RWPE1 (cell line): ENCODE data around the gene DOCK3.
"Not testable (repeated sequence)": the region's sequence is repeated elsewhere in the genome, so short reads cannot be mapped to it uniquely, and the experiment has no call there.

Experiments
- CTCF ChIA-PET: fragments of 350-600 bp; sonication (Branson Sonifier 250); formaldehyde crosslinking; extraction: SDS; loops from one replicate; lab custom pipeline; 2021; lab: Yijun Ruan, JAX
- POLR2A ChIA-PET: fragments of 400-600 bp; formaldehyde crosslinking; extraction: SDS; loops from one replicate; lab custom pipeline; 2020; ENCODE audit warnings: antibody characterized with exemption; ENCODE audit not compliant: low non-redundant PET; lab: Yijun Ruan, JAX
- DNase-seq: peaks from one replicate; pipeline ENCODE4 v3.0.0; 2012; ENCODE audit warnings: low spot score
- H3K27ac ChIP-seq: fragments of 450-650 bp; 2 replicates; pipeline ENCODE4 v1.5.1; 2017
- TF ChIP-seq, protein P1 (sequence below): fragments of 450-650 bp; conservative IDR thresholded peaks from 2 replicates; pipeline ENCODE4 v1.5.1; 2017; ENCODE audit warnings: low read depth, mild to moderate bottlenecking

The DOCK3 gene

DNA sequence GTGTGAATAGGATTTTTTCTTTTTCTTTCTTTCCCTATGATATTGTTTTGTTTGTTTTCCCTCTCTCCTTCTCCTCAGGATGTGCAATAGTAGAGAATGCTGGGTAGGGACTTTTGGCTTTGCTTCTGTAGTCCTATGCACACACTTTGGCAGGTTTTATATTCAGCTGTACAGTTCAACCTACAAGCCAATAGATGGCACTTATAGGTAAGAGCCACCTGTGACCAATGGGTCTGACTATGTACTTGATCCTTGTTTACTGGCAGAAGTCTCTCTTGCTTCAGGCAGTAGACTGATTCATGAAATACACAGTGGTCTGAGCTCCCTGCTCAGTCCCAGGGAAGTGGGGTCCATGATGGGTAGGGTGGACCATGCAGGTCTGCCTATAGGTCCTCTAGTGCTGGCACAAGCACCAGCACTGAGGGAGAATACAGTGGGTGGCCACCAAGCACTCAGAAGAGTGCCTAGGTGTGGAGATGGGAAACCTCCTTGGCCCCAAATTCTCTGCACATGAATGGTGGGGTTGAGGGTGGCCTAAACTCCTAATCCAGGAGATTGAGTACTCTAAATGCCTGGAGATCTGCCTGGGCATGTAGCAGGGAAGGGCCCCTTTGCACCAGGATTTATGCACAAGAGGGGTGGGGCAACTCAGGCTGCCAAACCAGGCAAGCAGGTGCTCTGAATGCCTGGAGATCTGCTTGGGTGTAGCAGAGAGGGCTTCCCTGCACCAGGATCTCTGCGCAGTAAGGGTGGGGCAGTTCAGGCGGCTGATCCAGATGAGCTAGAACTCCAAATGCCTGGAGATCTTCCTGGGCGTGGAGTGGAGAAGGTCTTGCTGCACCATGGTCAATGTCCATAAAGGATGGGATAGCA is 176.1 kb downstream of the DOCK3 start:
- no peak overlapping the region for H3K27ac ChIP-seq
- ChIA-PET CTCF (no interaction called here), POLR2A (no interaction called here)
- DNase-seq: no peak
- TF ChIP-seq, protein P1, sequence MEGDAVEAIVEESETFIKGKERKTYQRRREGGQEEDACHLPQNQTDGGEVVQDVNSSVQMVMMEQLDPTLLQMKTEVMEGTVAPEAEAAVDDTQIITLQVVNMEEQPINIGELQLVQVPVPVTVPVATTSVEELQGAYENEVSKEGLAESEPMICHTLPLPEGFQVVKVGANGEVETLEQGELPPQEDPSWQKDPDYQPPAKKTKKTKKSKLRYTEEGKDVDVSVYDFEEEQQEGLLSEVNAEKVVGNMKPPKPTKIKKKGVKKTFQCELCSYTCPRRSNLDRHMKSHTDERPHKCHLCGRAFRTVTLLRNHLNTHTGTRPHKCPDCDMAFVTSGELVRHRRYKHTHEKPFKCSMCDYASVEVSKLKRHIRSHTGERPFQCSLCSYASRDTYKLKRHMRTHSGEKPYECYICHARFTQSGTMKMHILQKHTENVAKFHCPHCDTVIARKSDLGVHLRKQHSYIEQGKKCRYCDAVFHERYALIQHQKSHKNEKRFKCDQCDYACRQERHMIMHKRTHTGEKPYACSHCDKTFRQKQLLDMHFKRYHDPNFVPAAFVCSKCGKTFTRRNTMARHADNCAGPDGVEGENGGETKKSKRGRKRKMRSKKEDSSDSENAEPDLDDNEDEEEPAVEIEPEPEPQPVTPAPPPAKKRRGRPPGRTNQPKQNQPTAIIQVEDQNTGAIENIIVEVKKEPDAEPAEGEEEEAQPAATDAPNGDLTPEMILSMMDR: no peak

DNA sequence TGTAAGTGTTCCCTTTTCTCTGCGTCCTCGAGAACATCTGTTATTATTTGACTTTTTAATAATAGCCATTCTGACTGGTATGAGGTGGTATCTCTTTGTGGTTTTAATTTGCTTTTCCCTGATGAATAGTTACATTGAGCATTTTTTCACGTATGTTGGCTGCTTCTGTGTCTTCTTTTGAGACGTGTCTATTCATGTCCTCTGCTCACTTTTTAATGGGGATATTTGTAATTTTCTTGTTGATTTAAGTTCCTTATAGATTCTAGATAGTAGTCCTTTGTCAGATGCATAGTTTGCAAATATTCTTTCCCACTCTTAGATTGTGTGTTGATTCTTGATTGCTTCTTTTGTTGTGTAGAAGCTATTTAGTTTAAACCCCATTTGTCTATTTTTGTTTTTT is 179.2 kb downstream of the DOCK3 start:
- DNase-seq: no peak
- TF ChIP-seq, protein P1: no peak
- ChIA-PET CTCF (interaction anchor here (0.7 kb wide), 1 partner anchor 263 kb away, joined by 3 read pairs; no protein-coding TSS in a partner anchor), POLR2A (no interaction called here)
- no peak overlapping the region for H3K27ac ChIP-seq

DNA sequence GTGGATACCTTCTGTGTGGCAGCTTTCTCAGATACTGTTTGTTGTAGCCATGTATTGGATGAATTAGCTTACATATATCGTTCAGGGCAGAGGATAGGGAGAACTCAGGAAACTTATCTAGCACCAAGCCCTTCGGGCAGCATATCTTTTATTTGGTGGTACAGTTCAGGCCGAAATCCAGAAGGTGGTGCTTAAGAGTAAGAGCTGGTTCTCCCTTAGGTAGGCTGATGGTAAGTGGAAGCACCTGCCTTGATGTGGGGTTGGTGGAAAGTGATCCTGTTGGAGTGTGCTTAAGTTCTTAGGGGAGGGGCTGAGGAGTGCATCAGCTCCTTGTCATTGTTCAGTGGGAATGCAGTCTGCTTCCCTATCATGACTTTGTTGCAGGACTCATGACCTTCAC is 187.5 kb downstream of the DOCK3 start:
- ChIA-PET CTCF (no interaction called here), POLR2A (no interaction called here)
- TF ChIP-seq, protein P1: no peak
- DNase-seq: no peak
- H3K27ac ChIP-seq: no peak overlapping the region

DNA sequence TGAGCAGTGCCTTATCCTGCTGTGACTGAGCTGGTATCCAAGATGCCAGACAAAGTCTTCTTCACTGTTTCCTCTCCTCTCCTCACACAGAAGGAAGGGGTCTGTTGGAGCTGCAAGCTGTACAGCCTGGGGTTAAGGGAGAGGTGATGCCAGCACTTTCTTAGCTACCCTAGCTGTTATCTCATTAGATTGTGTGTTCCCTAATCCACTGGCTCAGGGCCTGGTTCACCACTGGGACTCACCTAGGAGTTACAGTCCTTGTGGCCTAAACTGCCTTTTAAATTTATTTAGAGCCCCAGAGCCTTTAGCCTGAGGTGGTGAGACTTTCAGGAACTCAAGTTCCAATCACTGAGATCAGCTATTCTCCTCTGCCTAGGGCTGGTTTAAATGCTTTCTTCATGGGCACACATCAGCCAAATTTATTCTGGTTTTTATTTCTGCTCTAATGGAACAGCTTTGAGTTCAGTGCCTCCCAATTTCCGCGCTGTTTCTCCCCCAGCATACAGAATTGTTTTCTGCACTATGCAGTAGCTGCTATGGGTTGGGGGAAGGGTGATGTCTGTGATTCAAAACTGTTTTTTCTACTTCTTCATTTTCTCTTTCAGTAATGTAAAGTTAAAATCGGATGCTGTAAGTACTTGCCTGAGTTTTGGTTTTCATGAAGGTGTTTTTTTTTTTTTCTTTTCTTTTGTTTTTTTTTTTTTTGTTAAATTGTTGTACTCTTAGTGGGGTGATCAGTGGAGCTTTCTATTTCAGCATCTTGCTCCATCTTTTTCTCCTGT is 198.8 kb downstream of the DOCK3 start:
- TF ChIP-seq, protein P1: no peak
- H3K27ac ChIP-seq: no peak overlapping the region
- CTCF ChIA-PET: no interaction called here
- no peak for DNase-seq
- POLR2A ChIA-PET: no interaction called here

DNA sequence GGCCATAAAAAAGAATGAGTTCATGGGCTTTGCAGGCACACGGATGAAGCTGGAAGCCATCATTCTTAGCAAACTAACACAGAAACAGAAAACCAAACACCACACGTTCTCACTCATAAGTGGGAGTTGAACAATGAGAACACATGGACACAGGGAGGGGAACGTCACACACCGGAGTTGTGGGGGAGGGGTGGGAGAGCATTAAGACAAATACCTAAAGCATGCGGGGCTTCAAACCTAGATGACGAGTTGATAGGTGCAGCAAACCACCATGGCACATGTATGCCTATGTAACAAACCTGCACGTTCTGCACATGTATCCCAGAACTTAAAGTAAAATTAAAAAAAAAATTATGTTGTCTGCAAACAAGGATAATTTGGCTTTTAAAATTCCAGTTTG is 200.1 kb downstream of the DOCK3 start:
- POLR2A ChIA-PET, CTCF ChIA-PET, DNase-seq, H3K27ac ChIP-seq: not testable (repeated sequence)

DNA sequence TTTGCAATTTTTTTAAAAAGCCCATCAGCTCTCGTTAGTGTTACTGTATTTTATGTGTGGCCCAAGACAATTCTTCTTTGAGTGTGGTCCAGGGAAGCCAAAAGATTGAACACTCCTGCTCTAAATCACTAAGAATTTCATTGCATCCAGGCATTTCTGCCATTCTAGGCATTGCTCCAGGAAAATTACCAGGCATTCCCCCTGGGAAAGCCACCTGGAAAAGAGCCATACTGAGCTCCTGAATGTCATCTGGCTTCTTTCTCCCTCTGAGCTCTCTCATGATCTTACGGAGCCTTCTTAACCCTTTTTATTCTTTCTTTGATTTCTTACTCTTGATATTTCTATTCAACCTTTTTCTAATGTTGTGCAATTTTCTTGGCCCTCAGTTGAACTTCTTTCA is 202.2 kb downstream of the DOCK3 start:
- H3K27ac ChIP-seq: no peak overlapping the region
- TF ChIP-seq, protein P1: no peak
- ChIA-PET POLR2A (no interaction called here), CTCF (no interaction called here)
- no peak for DNase-seq

DNA sequence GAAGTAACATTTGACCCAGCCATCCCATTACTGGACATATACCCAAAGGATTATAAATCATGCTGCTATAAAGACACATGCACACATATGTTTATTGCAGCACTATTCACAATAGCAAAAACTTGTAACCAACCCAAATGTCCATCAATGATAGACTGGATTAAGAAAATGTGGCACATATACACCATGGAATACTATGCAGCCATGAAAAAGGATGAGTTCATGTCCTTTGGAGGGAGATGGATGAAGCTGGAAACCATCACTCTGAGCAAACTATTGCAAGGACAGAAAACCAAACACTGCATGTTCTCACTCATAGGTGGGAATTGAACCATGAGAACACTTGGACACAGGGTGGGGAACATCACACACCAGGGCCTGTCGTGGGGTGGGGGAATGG is 208.0 kb downstream of the DOCK3 start:
- DNase-seq, POLR2A ChIA-PET, H3K27ac ChIP-seq, CTCF ChIA-PET: not testable (repeated sequence)
